ENCODE data around the gene PALLD. TPM values are rescaled to one million over a fixed set of nuclear protein-coding genes. Genes with fewer than 3 reads are reported as not detected.

The PALLD gene
- total RNA-seq, 1 experiment from 2014 or later, result 6.5 TPM

GRCh38 chr4:168534535-168534934, 37.7 kb downstream of the PALLD start:
- H3K27ac ChIP-seq (ENCODE audit: low read length), result no peak overlapping the region
- DNase-seq (ENCODE audit: low read depth, low spot score), result no peak
- no TSS peak for BruUV-seq (replicated peaks)
- intact Hi-C loops (cut with micrococcal nuclease; ENCODE audit: unreplicated experiment), result no loop called here
- ChIA-PET CTCF (no interaction called here), POLR2A (no interaction called here)
- TF ChIP-seq REST (IDR thresholded peaks at IDR 0.05; ENCODE audit: insufficient read depth in 1 of 2, low read depth in 2 of 2, low read length in 1 of 2) (no peak), CTCF (IDR thresholded peaks at IDR 0.05) (no peak), SIN3A (IDR thresholded peaks at IDR 0.05; ENCODE audit: borderline replicate concordance, insufficient read depth, low read depth, low read length) (no peak), POLR2AphosphoS5 (IDR thresholded peaks at IDR 0.05; ENCODE audit: low read depth, low read length) (no peak), TCF7L2 (IDR thresholded peaks at IDR 0.05; ENCODE audit: low read depth, low read length) (no peak)
- H3K9me3 ChIP-seq (ENCODE audit: control insufficient read depth, insufficient read depth, low read depth, low read length), result no peaks in the 10 kb centered on the region
- no peaks in the 10 kb centered on the region for H3K4me1 ChIP-seq (ENCODE audit: control insufficient read depth, insufficient read depth, low read length)
- peaks cover 9% of the 10 kb centered on the region; the same call in 1 of the 2 replicates for H3K36me3 ChIP-seq (ENCODE audit: control insufficient read depth, insufficient read depth, low read length)
- in situ Hi-C loops (cut with HindIII; ENCODE audit: low pct_unique_long_range_greater_than_20kb, low sequenced_read_pairs), result no loop called here
- no peak for ATAC-seq
- no peaks in the 10 kb centered on the region for H3K27me3 ChIP-seq (ENCODE audit: control insufficient read depth, insufficient read depth, low read length)
- H3K4me3 ChIP-seq (ENCODE audit: low read depth in 2 of 2, low read length in 2 of 2), result no peak overlapping the region

DNA sequence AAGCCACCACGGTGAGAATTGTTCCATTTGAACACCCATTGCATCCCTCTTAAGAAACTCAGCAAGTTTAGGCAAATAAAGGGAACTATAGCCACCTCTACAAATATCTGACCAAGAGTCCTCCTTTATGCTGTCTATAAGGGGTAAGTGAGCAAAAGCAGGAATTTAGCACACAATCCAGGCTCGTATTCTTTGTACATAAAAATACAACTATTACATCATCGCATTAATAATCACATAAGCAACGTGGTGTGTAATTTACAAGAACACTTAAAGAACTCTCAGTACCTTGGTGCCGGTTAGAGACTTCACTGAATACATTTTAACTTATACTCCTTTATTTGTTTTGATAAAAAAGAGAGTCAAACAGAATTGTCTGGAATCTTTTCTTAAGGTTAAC, 38.8 kb downstream of the PALLD start:
- Histone ChIP-seq H3K27ac (ENCODE audit: low read length) (no peak overlapping the region), H3K36me3 (ENCODE audit: control insufficient read depth, insufficient read depth, low read length) (peaks cover 9% of the 10 kb centered on the region; the same call in 1 of the 2 replicates), H3K4me3 (ENCODE audit: low read depth in 2 of 2, low read length in 2 of 2) (no peak overlapping the region), H3K27me3 (ENCODE audit: control insufficient read depth, insufficient read depth, low read length) (no peaks in the 10 kb centered on the region), H3K9me3 (ENCODE audit: control insufficient read depth, insufficient read depth, low read depth, low read length) (no peaks in the 10 kb centered on the region), H3K4me1 (ENCODE audit: control insufficient read depth, insufficient read depth, low read length) (no peaks in the 10 kb centered on the region)
- DNase-seq (ENCODE audit: low read depth, low spot score) (no peak), ATAC-seq (no peak)
- in situ Hi-C loops (cut with HindIII; ENCODE audit: low pct_unique_long_range_greater_than_20kb, low sequenced_read_pairs), result no loop called here
- ChIA-PET CTCF (no interaction called here), POLR2A (no interaction called here)
- TF ChIP-seq CTCF (IDR thresholded peaks at IDR 0.05) (no peak), POLR2AphosphoS5 (IDR thresholded peaks at IDR 0.05; ENCODE audit: low read depth, low read length) (no peak), TCF7L2 (IDR thresholded peaks at IDR 0.05; ENCODE audit: low read depth, low read length) (no peak), SIN3A (IDR thresholded peaks at IDR 0.05; ENCODE audit: borderline replicate concordance, insufficient read depth, low read depth, low read length) (no peak), REST (IDR thresholded peaks at IDR 0.05; ENCODE audit: insufficient read depth in 1 of 2, low read depth in 2 of 2, low read length in 1 of 2) (no peak)
- BruUV-seq (replicated peaks), result no TSS peak
- intact Hi-C loops (cut with micrococcal nuclease; ENCODE audit: unreplicated experiment), result no loop called here

Measured in Panc1 (cell line).